ENCODE data around the gene COL24A1.
"Not testable (repeated sequence)": the region's sequence is repeated elsewhere in the genome, so short reads cannot be mapped to it uniquely, and the experiment has no call there.

Gene COL24A1

GRCh38 chr1:85889870-85890269, 266.7 kb downstream of the COL24A1 start:
- H3K4me1 Mint-ChIP-seq: no peaks in the 10 kb centered on the region
- DNase-seq: no peak
- CTCF ChIA-PET: no interaction called here
- no peaks in the 10 kb centered on the region for H3K27me3 Mint-ChIP-seq
- no peaks in the 10 kb centered on the region for H3K36me3 Mint-ChIP-seq
- H3K27ac Mint-ChIP-seq: no peak overlapping the region
- no peaks in the 10 kb centered on the region for H3K9me3 Mint-ChIP-seq
- H3K4me3 Mint-ChIP-seq: no peak overlapping the region

GRCh38 chr1:85888921-85889320, 267.7 kb downstream of the COL24A1 start:
- Mint-ChIP-seq H3K9me3 (no peaks in the 10 kb centered on the region), H3K4me3 (no peak overlapping the region), H3K27me3 (no peaks in the 10 kb centered on the region), H3K27ac (no peak overlapping the region), H3K4me1 (no peaks in the 10 kb centered on the region), H3K36me3 (no peaks in the 10 kb centered on the region)
- CTCF ChIA-PET: no interaction called here
- no peak for DNase-seq

- H3K9me3 Mint-ChIP-seq: no peaks in the 10 kb centered on the region
- H3K27ac Mint-ChIP-seq: no peak overlapping the region
- CTCF ChIA-PET: no interaction called here
- H3K27me3 Mint-ChIP-seq: no peaks in the 10 kb centered on the region
- H3K4me3 Mint-ChIP-seq: no peak overlapping the region
- H3K36me3 Mint-ChIP-seq: no peaks in the 10 kb centered on the region
- no peak for DNase-seq
- no peaks in the 10 kb centered on the region for H3K4me1 Mint-ChIP-seq
Measured at GRCh38 chr1:85884372-85885035, 272.1 kb downstream of the COL24A1 start.

GRCh38 chr1:85867189-85867588, 289.4 kb downstream of the COL24A1 start:
- Mint-ChIP-seq H3K27me3 (no peaks in the 10 kb centered on the region), H3K27ac (no peak overlapping the region), H3K4me1 (no peaks in the 10 kb centered on the region), H3K4me3 (no peak overlapping the region), H3K9me3 (no peaks in the 10 kb centered on the region), H3K36me3 (no peaks in the 10 kb centered on the region)
- DNase-seq: no peak
- CTCF ChIA-PET: no interaction called here

GRCh38 chr1:85865213-85865612, 291.4 kb downstream of the COL24A1 start:
- DNase-seq: no peak
- H3K9me3 Mint-ChIP-seq: no peaks in the 10 kb centered on the region
- no peak overlapping the region for H3K27ac Mint-ChIP-seq
- no peaks in the 10 kb centered on the region for H3K27me3 Mint-ChIP-seq
- H3K4me1 Mint-ChIP-seq: no peaks in the 10 kb centered on the region
- H3K4me3 Mint-ChIP-seq: no peak overlapping the region
- H3K36me3 Mint-ChIP-seq: no peaks in the 10 kb centered on the region
- CTCF ChIA-PET: no interaction called here

GRCh38 chr1:85864727-85865126, 291.8 kb downstream of the COL24A1 start:
- Mint-ChIP-seq H3K36me3 (no peaks in the 10 kb centered on the region), H3K27ac (no peak overlapping the region), H3K4me3 (no peak overlapping the region), H3K27me3 (no peaks in the 10 kb centered on the region), H3K9me3 (no peaks in the 10 kb centered on the region), H3K4me1 (no peaks in the 10 kb centered on the region)
- CTCF ChIA-PET: no interaction called here
- no peak for DNase-seq

GRCh38 chr1:85863639-85864038, 292.9 kb downstream of the COL24A1 start:
- not testable (repeated sequence) for H3K36me3 Mint-ChIP-seq

GRCh38 chr1:85862456-85862855, 294.1 kb downstream of the COL24A1 start:
- no peaks in the 10 kb centered on the region for H3K27me3 Mint-ChIP-seq
- H3K9me3 Mint-ChIP-seq: no peaks in the 10 kb centered on the region
- no peak for DNase-seq
- CTCF ChIA-PET: no interaction called here
- no peak overlapping the region for H3K4me3 Mint-ChIP-seq
- no peak overlapping the region for H3K27ac Mint-ChIP-seq
- H3K36me3 Mint-ChIP-seq: no peaks in the 10 kb centered on the region
- H3K4me1 Mint-ChIP-seq: no peaks in the 10 kb centered on the region

More at GRCh38 chr1:85863639-85864038, 292.9 kb downstream of the COL24A1 start:
- CTCF ChIA-PET, DNase-seq, H3K9me3 Mint-ChIP-seq, H3K4me1 Mint-ChIP-seq, H3K27ac Mint-ChIP-seq, H3K4me3 Mint-ChIP-seq, H3K27me3 Mint-ChIP-seq: not testable (repeated sequence)

- CTCF ChIA-PET: no interaction called here
- Mint-ChIP-seq H3K9me3 (no peaks in the 10 kb centered on the region), H3K4me1 (no peaks in the 10 kb centered on the region), H3K36me3 (no peaks in the 10 kb centered on the region), H3K27ac (no peak overlapping the region), H3K4me3 (no peak overlapping the region), H3K27me3 (no peaks in the 10 kb centered on the region)
- DNase-seq: no peak
Measured at GRCh38 chr1:85857991-85858390, 298.6 kb downstream of the COL24A1 start.

GRCh38 chr1:85850238-85850637, 306.3 kb downstream of the COL24A1 start:
- DNase-seq: no peak
- CTCF ChIA-PET: no interaction called here
- Mint-ChIP-seq H3K4me3 (no peak overlapping the region), H3K27ac (no peak overlapping the region), H3K27me3 (no peaks in the 10 kb centered on the region), H3K4me1 (no peaks in the 10 kb centered on the region), H3K9me3 (no peaks in the 10 kb centered on the region), H3K36me3 (no peaks in the 10 kb centered on the region)

GRCh38 chr1:85849660-85850059, 306.9 kb downstream of the COL24A1 start:
- H3K27ac Mint-ChIP-seq: no peak overlapping the region
- no peaks in the 10 kb centered on the region for H3K4me1 Mint-ChIP-seq
- H3K4me3 Mint-ChIP-seq: no peak overlapping the region
- CTCF ChIA-PET: no interaction called here
- H3K36me3 Mint-ChIP-seq: no peaks in the 10 kb centered on the region
- DNase-seq: no peak
- H3K27me3 Mint-ChIP-seq: no peaks in the 10 kb centered on the region
- H3K9me3 Mint-ChIP-seq: no peaks in the 10 kb centered on the region

GRCh38 chr1:85847356-85847755, 309.2 kb downstream of the COL24A1 start:
- H3K27ac Mint-ChIP-seq: no peak overlapping the region
- H3K27me3 Mint-ChIP-seq: no peaks in the 10 kb centered on the region
- H3K9me3 Mint-ChIP-seq: no peaks in the 10 kb centered on the region
- no peak for DNase-seq
- H3K4me1 Mint-ChIP-seq: no peaks in the 10 kb centered on the region
- CTCF ChIA-PET: no interaction called here
- no peak overlapping the region for H3K4me3 Mint-ChIP-seq
- no peaks in the 10 kb centered on the region for H3K36me3 Mint-ChIP-seq

GRCh38 chr1:85846706-85847105, 309.9 kb downstream of the COL24A1 start:
- Mint-ChIP-seq H3K27ac (no peak overlapping the region), H3K4me3 (no peak overlapping the region), H3K27me3 (no peaks in the 10 kb centered on the region), H3K4me1 (no peaks in the 10 kb centered on the region), H3K9me3 (no peaks in the 10 kb centered on the region), H3K36me3 (no peaks in the 10 kb centered on the region)
- CTCF ChIA-PET: no interaction called here
- no peak for DNase-seq

- Mint-ChIP-seq H3K27ac (no peak overlapping the region), H3K4me3 (no peak overlapping the region), H3K36me3 (no peaks in the 10 kb centered on the region), H3K9me3 (no peaks in the 10 kb centered on the region), H3K27me3 (no peaks in the 10 kb centered on the region), H3K4me1 (no peaks in the 10 kb centered on the region)
- CTCF ChIA-PET: no interaction called here
- no peak for DNase-seq
Measured at GRCh38 chr1:85839459-85839858, 317.1 kb downstream of the COL24A1 start.

- Mint-ChIP-seq H3K4me1 (no peaks in the 10 kb centered on the region), H3K27me3 (no peaks in the 10 kb centered on the region), H3K4me3 (no peak overlapping the region), H3K27ac (no peak overlapping the region), H3K36me3 (no peaks in the 10 kb centered on the region), H3K9me3 (no peaks in the 10 kb centered on the region)
- CTCF ChIA-PET: no interaction called here
- no peak for DNase-seq
Measured at GRCh38 chr1:85838238-85838637, 318.3 kb downstream of the COL24A1 start.

GRCh38 chr1:85836736-85837135, 319.8 kb downstream of the COL24A1 start:
- H3K4me1 Mint-ChIP-seq: no peaks in the 10 kb centered on the region
- no peaks in the 10 kb centered on the region for H3K9me3 Mint-ChIP-seq
- no peak overlapping the region for H3K27ac Mint-ChIP-seq
- H3K36me3 Mint-ChIP-seq: no peaks in the 10 kb centered on the region
- H3K27me3 Mint-ChIP-seq: no peaks in the 10 kb centered on the region
- no peak for DNase-seq
- CTCF ChIA-PET: no interaction called here
- H3K4me3 Mint-ChIP-seq: no peak overlapping the region
